HCT116 (cell line): Measurements from ENCODE around the gene ABCA5. TPM values are rescaled to one million over a fixed set of nuclear protein-coding genes. Genes with fewer than 3 reads are reported as not detected.

Experiments used
- total RNA-seq: library from RNA; stranded (reverse); gene quantifications from one replicate; pipeline ENCODE4 v1.2.1, GENCODE V29; 2021; ENCODE audit not compliant: unreplicated experiment

Gene ABCA5
- total RNA-seq, 1 experiment from 2014 or later: 6.8 TPM

Other genes with a start within 250 kb of the ABCA5 start
- 0.44 TPM for gene ABCA6, start 185.2 kb downstream of the ABCA5 start, total RNA-seq
- 0.34 TPM for gene ABCA10, start 98.3 kb downstream of the ABCA5 start, total RNA-seq
- 0.22 TPM for gene MAP2K6, start 87.6 kb upstream of the ABCA5 start, total RNA-seq